ENCODE results near the gene JAM3.

GRCh38 chr11:134070342-134070845 lies 1.5 kb downstream of the JAM3 start:
- TF ChIP-seq CTCF (IDR thresholded peaks at IDR 0.05), result no peak
- no peak for TF ChIP-seq EP300 (IDR thresholded peaks at IDR 0.05)

All from suprapubic skin (tissue), 3 donors.